H9 (cell line): ENCODE measurements around the gene AKR1B15. TPM values are rescaled to one million over a fixed set of nuclear protein-coding genes. Genes with fewer than 3 reads are reported as not detected.

Experiments used
- DNase-seq: peaks from one replicate; pipeline ENCODE4 v3.0.0-alpha.2; 2017
- H2AFZ ChIP-seq: one replicate; pipeline ENCODE4 v1.6.1; 2013; ENCODE audit warnings: mild to moderate bottlenecking, low read length, control low read depth, moderate library complexity
- H2AK5ac ChIP-seq: 2 replicates; pipeline ENCODE4 v1.6.1; 2013; ENCODE audit warnings: low read length, control low read depth, mixed read lengths; ENCODE audit not compliant: insufficient read length
- H2BK120ac ChIP-seq: one replicate; pipeline ENCODE4 v1.6.1; 2013; ENCODE audit warnings: low read depth, mild to moderate bottlenecking, low read length, control low read depth, inconsistent platforms; ENCODE audit not compliant: poor library complexity, severe bottlenecking
- H2BK12ac ChIP-seq: 2 replicates; pipeline ENCODE4 v1.6.1; 2013; ENCODE audit warnings: low read length, control low read depth, mixed read lengths, low read depth; ENCODE audit not compliant: insufficient read length
- H2BK15ac ChIP-seq: 2 replicates; pipeline ENCODE4 v1.6.1; 2013; ENCODE audit warnings: low read depth, low read length, control low read depth
- H2BK20ac ChIP-seq: one replicate; pipeline ENCODE4 v1.6.1; 2013; ENCODE audit warnings: low read depth, mild to moderate bottlenecking, low read length, control low read depth, inconsistent platforms; ENCODE audit not compliant: poor library complexity, severe bottlenecking
- H2BK5ac ChIP-seq: 2 replicates; pipeline ENCODE4 v1.6.1; 2013; ENCODE audit warnings: low read length, control low read depth, mixed read lengths; ENCODE audit not compliant: insufficient read length
- H3K14ac ChIP-seq: 2 replicates; pipeline ENCODE4 v1.6.1; 2013; ENCODE audit warnings: low read length, control low read depth; ENCODE audit not compliant: insufficient read depth
- H3K18ac ChIP-seq: 2 replicates; pipeline ENCODE4 v1.6.1; 2013; ENCODE audit warnings: low read depth, mild to moderate bottlenecking, mixed read lengths, low read length, control low read depth; ENCODE audit not compliant: insufficient read length
- H3K23ac ChIP-seq: 2 replicates; pipeline ENCODE4 v1.6.1; 2013; ENCODE audit warnings: low read length, control low read depth, mixed read lengths, low read depth; ENCODE audit not compliant: insufficient read length
- H3K23me2 ChIP-seq: 2 replicates; pipeline ENCODE4 v1.6.1; 2013; ENCODE audit warnings: low read depth, mild to moderate bottlenecking, mixed read lengths, low read length, control low read depth; ENCODE audit not compliant: insufficient read length, poor library complexity, severe bottlenecking
- H3K27ac ChIP-seq: 2 replicates; pipeline ENCODE4 v1.5.1; 2013; ENCODE audit warnings: low read length, control low read depth, mixed read lengths, low read depth; ENCODE audit not compliant: insufficient read length
- H3K27me3 ChIP-seq: 2 replicates; pipeline ENCODE4 v1.6.1; 2013; ENCODE audit warnings: low read length, control low read depth, inconsistent platforms; ENCODE audit not compliant: insufficient read depth
- H3K4ac ChIP-seq: 2 replicates; pipeline ENCODE4 v1.6.1; 2013; ENCODE audit warnings: low read depth, mild to moderate bottlenecking, control low read depth, inconsistent platforms, low read length, moderate library complexity
- H3K4me1 ChIP-seq: 2 replicates; pipeline ENCODE4 v1.6.1; 2013; ENCODE audit warnings: low read length, control low read depth, inconsistent platforms; ENCODE audit not compliant: insufficient read depth
- H3K4me2 ChIP-seq: 2 replicates; pipeline ENCODE4 v1.6.1; 2013; ENCODE audit warnings: low read length, control low read depth, mixed read lengths; ENCODE audit not compliant: insufficient read length, insufficient read depth
- H3K56ac ChIP-seq: 2 replicates; pipeline ENCODE4 v1.6.1; 2013; ENCODE audit warnings: low read depth, mild to moderate bottlenecking, mixed read lengths, low read length, control low read depth; ENCODE audit not compliant: insufficient read length
- H3K79me1 ChIP-seq: 2 replicates; pipeline ENCODE4 v1.6.1; 2013; ENCODE audit warnings: low read depth, mild to moderate bottlenecking, moderate library complexity, low read length, control low read depth, inconsistent platforms; ENCODE audit not compliant: insufficient read depth, poor library complexity, severe bottlenecking
- H3K79me2 ChIP-seq: 2 replicates; pipeline ENCODE4 v1.6.1; 2013; ENCODE audit warnings: low read length, control low read depth, inconsistent platforms; ENCODE audit not compliant: insufficient read depth
- H3K9ac ChIP-seq: 2 replicates; pipeline ENCODE4 v1.6.1; 2013; ENCODE audit warnings: low read length, control low read depth, mixed read lengths; ENCODE audit not compliant: insufficient read length; ENCODE audit errors: extremely low read depth
- H3K9me3 ChIP-seq: one replicate; pipeline ENCODE4 v1.6.1; 2013; ENCODE audit warnings: low read depth, low read length, inconsistent platforms; ENCODE audit not compliant: control insufficient read depth
- H3T11ph ChIP-seq: one replicate; pipeline ENCODE4 v1.6.1; 2013; ENCODE audit warnings: mild to moderate bottlenecking, low read length, control low read depth, inconsistent platforms
- H4K20me1 ChIP-seq: one replicate; pipeline ENCODE4 v1.6.1; 2013; ENCODE audit not compliant: control insufficient read depth, insufficient read length, insufficient read depth
- H4K5ac ChIP-seq: 2 replicates; pipeline ENCODE4 v1.6.1; 2013; ENCODE audit warnings: low read depth, mild to moderate bottlenecking, mixed read lengths, low read length, control low read depth; ENCODE audit not compliant: insufficient read length
- H4K8ac ChIP-seq: replicated peaks from 2 replicates; pipeline ENCODE4 v1.6.1; 2013; ENCODE audit warnings: low read length, control low read depth, mixed read lengths, low read depth; ENCODE audit not compliant: insufficient read length
- H4K91ac ChIP-seq: 2 replicates; pipeline ENCODE4 v1.6.1; 2013; ENCODE audit warnings: low read depth, mild to moderate bottlenecking, moderate library complexity, mixed read lengths, low read length, control low read depth; ENCODE audit not compliant: insufficient read length
- H3K27ac Mint-ChIP-seq, 3 experiments: 2 replicates in 2 of 3; 3 replicates in 1 of 3; pipeline ENCODE4 v1.8.0; 2020 to 2021; ENCODE audit warnings: mixed read lengths in 3 of 3, mild to moderate bottlenecking in 1 of 3, moderate library complexity in 1 of 3
- H3K27me3 Mint-ChIP-seq: 2 replicates; pipeline ENCODE4 v1.8.0; 2021; ENCODE audit warnings: low read depth, mild to moderate bottlenecking, moderate library complexity, mixed read lengths
- H3K36me3 Mint-ChIP-seq, 3 experiments: 2 replicates in 2 of 3; 3 replicates in 1 of 3; pipeline ENCODE4 v1.8.0; 2020 to 2021; ENCODE audit warnings: low read depth in 3 of 3, mixed read lengths in 3 of 3; ENCODE audit not compliant: insufficient read depth in 1 of 3
- H3K4me1 Mint-ChIP-seq, 2 experiments: 2 replicates each; pipeline ENCODE4 v1.8.0; 2020; ENCODE audit warnings: mixed read lengths in 2 of 2
- H3K4me3 Mint-ChIP-seq, 2 experiments: 2 replicates in 1 of 2; 3 replicates in 1 of 2; pipeline ENCODE4 v1.8.0; 2020 to 2021; ENCODE audit warnings: mild to moderate bottlenecking in 2 of 2, mixed read lengths in 2 of 2, moderate library complexity in 1 of 2
- H3K9me3 Mint-ChIP-seq, 2 experiments: 2 replicates in 1 of 2; 3 replicates in 1 of 2; pipeline ENCODE4 v1.8.0; 2020; ENCODE audit warnings: mild to moderate bottlenecking in 2 of 2, mixed read lengths in 2 of 2, moderate library complexity in 1 of 2
- CTCF ChIP-seq: fragments of 200-600 bp; sonication (generic); conservative IDR thresholded peaks from 3 replicates; pipeline ENCODE4 v1.8.0; 2021; ENCODE audit warnings: antibody characterized with exemption, mild to moderate bottlenecking
- WGBS: extraction: QIAGEN DNeasy Blood & Tissue Kit; methylation state at CpG from one replicate; pipeline ENCODE4 v1.1.7; 2013; ENCODE audit warnings: missing lambda C conversion rate, low lambda C conversion rate, mixed read lengths; ENCODE audit not compliant: insufficient read length; ENCODE audit errors: extremely low coverage; 5-methylcytosine and 5-hydroxymethylcytosine counted together
- total RNA-seq: library from RNA; stranded (reverse); gene quantifications from 2 replicates; pipeline ENCODE4 v1.2.1, GENCODE V29; 2021

AKR1B15 gene
- total RNA-seq, 1 experiment from 2014 or later: not detected

DNA sequence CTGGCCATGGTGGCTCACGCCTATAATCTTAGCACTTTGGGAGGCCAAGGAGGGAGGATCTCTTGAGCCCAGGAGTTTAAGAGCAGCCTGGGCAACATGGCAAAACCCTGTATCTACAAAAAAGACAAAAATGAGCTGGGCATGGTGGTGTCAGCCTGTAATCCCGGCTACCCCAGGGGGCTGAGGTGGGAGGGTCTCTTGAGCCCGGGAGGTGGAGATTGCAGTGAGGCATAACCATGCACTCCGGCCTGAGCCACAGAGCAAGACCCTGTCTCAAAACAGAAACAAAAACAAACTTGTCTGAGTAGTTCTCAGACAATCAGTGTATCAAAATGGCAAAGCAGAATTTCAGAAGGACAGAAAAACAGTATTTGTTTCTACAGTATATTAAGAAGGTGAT is 52.5 kb downstream of the AKR1B15 start:
- Mint-ChIP-seq H3K9me3 (peaks cover 4 to 9% of the 10 kb centered on the region in 2 experiments; a peak in 4 of 5 replicates), H3K4me3 (no peak overlapping the region), H3K27ac (no peak overlapping the region), H3K4me1 (peaks cover under 1 to 1% of the 10 kb centered on the region in 2 experiments; a peak in 3 of 4 replicates), H3K36me3 (peaks cover 3 to 10% (median 4%) of the 10 kb centered on the region in 3 experiments; a peak in 6 of 7 replicates), H3K27me3 (peaks cover 1% of the 10 kb centered on the region)
- Histone ChIP-seq H3T11ph (no peak overlapping the region), H2BK120ac (no peak overlapping the region), H2BK15ac (no peak overlapping the region), H3K9me3 (no peaks in the 10 kb centered on the region), H2AFZ (no peak overlapping the region), H3K4me2 (no peak overlapping the region), H3K4me1 (no peaks in the 10 kb centered on the region), H3K79me2 (no peaks in the 10 kb centered on the region), H4K91ac (no peak overlapping the region), H2BK20ac (no peak overlapping the region), H3K23ac (no peak overlapping the region), H3K14ac (no peak overlapping the region), H3K9ac (no peak overlapping the region), H4K8ac (no peak overlapping the region), H3K27ac (no peak overlapping the region), H3K18ac (no peak overlapping the region), H2BK12ac (no peak overlapping the region), H4K20me1 (no peaks in the 10 kb centered on the region), H2BK5ac (no peak overlapping the region), H4K5ac (no peak overlapping the region), H3K56ac (no peak overlapping the region), H2AK5ac (no peak overlapping the region), H3K27me3 (peaks cover 2% of the 10 kb centered on the region; the same call in 1 of the 2 replicates), H3K79me1 (no peaks in the 10 kb centered on the region), H3K23me2 (no peaks in the 10 kb centered on the region), H3K4ac (no peak overlapping the region)
- DNase-seq: no peak
- no CpG with 5 or more reads among the region's 4 CpGs for WGBS
- TF ChIP-seq CTCF: no peak
